GM19351 (cell line): ENCODE measurements around the gene DEK.
"Not testable (repeated sequence)": the region's sequence is repeated elsewhere in the genome, so short reads cannot be mapped to it uniquely, and the experiment has no call there.

Experiments
- ATAC-seq: cut with Tn5 transposase; IDR thresholded peaks from one replicate; pipeline ENCODE4 v1.9.1; 2021; ENCODE audit warnings: mild to moderate bottlenecking, moderate library complexity; ENCODE audit not compliant: unreplicated experiment

The DEK gene

GRCh38 chr6:18241208-18242038 is 22.9 kb downstream of the DEK start:
- no peak for ATAC-seq

GRCh38 chr6:18240230-18240629 is 24.1 kb downstream of the DEK start:
- ATAC-seq: no peak

- no peak for ATAC-seq
Observed at GRCh38 chr6:18237167-18237566, 27.2 kb downstream of the DEK start.

GRCh38 chr6:18235524-18235923 is 28.8 kb downstream of the DEK start:
- no peak for ATAC-seq

- no peak for ATAC-seq
Observed at GRCh38 chr6:18234564-18234963, 29.8 kb downstream of the DEK start.

GRCh38 chr6:18233770-18234169 is 30.6 kb downstream of the DEK start:
- ATAC-seq: not testable (repeated sequence)

- ATAC-seq: not testable (repeated sequence)
Observed at GRCh38 chr6:18231856-18232255, 32.5 kb downstream of the DEK start.

GRCh38 chr6:18228590-18228989 is 35.7 kb downstream of the DEK start:
- ATAC-seq: not testable (repeated sequence)

- ATAC-seq: not testable (repeated sequence)
Observed at GRCh38 chr6:18227166-18227565, 37.2 kb downstream of the DEK start.

- not testable (repeated sequence) for ATAC-seq
Observed at GRCh38 chr6:18226451-18227105, 37.8 kb downstream of the DEK start.

GRCh38 chr6:18221288-18221615 is 43.1 kb downstream of the DEK start:
- no peak for ATAC-seq

- no peak for ATAC-seq
Observed at GRCh38 chr6:18219591-18219990, 44.7 kb downstream of the DEK start.

- no peak for ATAC-seq
Observed at GRCh38 chr6:18218233-18218632, 46.1 kb downstream of the DEK start.

GRCh38 chr6:18216411-18216810 is 47.9 kb downstream of the DEK start:
- ATAC-seq: no peak

GRCh38 chr6:18215436-18215835 is 48.9 kb downstream of the DEK start:
- no peak for ATAC-seq

- ATAC-seq: peak; percentile 29
Observed at GRCh38 chr6:18214003-18214402, 50.3 kb downstream of the DEK start.

GRCh38 chr6:18213439-18213838 is 50.9 kb downstream of the DEK start:
- ATAC-seq: no peak

- no peak for ATAC-seq
Observed at GRCh38 chr6:18212231-18212630, 52.1 kb downstream of the DEK start.

GRCh38 chr6:18211338-18211737 is 53.0 kb downstream of the DEK start:
- ATAC-seq: peak; percentile 96

GRCh38 chr6:18210707-18211106 is 53.6 kb downstream of the DEK start:
- no peak for ATAC-seq

- no peak for ATAC-seq
Observed at GRCh38 chr6:18209539-18210197, 54.7 kb downstream of the DEK start.

GRCh38 chr6:18208778-18209177 is 55.6 kb downstream of the DEK start:
- ATAC-seq: not testable (repeated sequence)
